Stimulated activated CD4-positive, alpha-beta T cell treated with anti-CD3 and anti-CD28 coated beads, Interleukin-4, amount 100 ng/mL, for 4 hours (primary cell): Measurements from ENCODE around the gene SHH.

Source experiments
- DNase-seq, 2 experiments: peaks; one replicate each; pipeline ENCODE4 v3.0.0-alpha.2; 2020

Gene SHH

GRCh38 chr7:155762036-155762435 is 50.2 kb downstream of the SHH start:
- no peak for DNase-seq

- no peak for DNase-seq
Observed at GRCh38 chr7:155761162-155761561, 51.1 kb downstream of the SHH start.

- DNase-seq: no peak
Observed at GRCh38 chr7:155759740-155760430, 52.4 kb downstream of the SHH start.

GRCh38 chr7:155758348-155758747 is 53.9 kb downstream of the SHH start:
- DNase-seq: no peak

GRCh38 chr7:155756322-155756721 is 55.9 kb downstream of the SHH start:
- DNase-seq: no peak

GRCh38 chr7:155755026-155755425 is 57.2 kb downstream of the SHH start:
- no peak for DNase-seq

- DNase-seq: no peak
Observed at GRCh38 chr7:155754165-155754564, 58.1 kb downstream of the SHH start.

GRCh38 chr7:155753446-155753965 is 58.8 kb downstream of the SHH start:
- DNase-seq: no peak

- no peak for DNase-seq
Observed at GRCh38 chr7:155752756-155753445, 59.4 kb downstream of the SHH start.

- DNase-seq: no peak
Observed at GRCh38 chr7:155751409-155751808, 60.9 kb downstream of the SHH start.

GRCh38 chr7:155750255-155751125 is 61.8 kb downstream of the SHH start:
- no peak for DNase-seq
